DMS53 treated with DMSO at 0.1 percent for 48 hours (cell line): Measurements from ENCODE around the gene CABP2.

Experiments
- DNase-seq: peaks from one replicate; lab custom pipeline; 2025; ENCODE audit not compliant: unreplicated experiment; lab: John Stamatoyannopoulos, UW

CABP2 gene

DNA sequence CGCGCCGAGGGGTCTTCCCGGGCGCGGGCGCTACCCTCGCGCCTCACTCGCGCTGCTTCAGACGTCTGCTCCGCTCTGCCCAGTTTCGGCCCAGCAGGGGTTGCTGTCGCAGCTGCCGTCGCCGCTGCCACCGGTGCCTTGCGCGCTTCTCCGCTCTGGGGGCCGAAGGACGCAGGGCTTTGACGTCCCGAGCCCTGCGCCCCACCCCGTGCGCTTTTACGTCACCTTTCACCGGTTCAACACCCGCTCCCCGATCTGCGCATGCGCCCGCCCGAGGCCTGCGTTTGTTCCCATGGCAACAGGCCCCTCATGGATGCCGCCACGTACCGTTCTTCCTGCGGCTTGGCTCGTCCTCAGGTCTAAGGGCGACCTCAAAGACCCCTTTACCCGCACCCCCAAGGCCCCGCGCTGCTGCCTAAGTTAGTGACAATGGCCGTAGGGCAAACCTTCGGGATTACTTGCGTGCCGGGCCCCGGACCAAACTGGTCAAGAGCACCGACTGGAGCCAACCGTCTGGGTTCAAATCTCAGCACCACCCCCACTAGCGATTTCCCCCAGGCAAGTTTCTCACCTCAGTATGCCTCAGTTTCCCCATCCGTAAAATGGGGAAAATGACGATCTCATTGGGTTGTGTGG lies 14.6 kb downstream of the CABP2 start:
- DNase-seq: peak; percentile 95

DNA sequence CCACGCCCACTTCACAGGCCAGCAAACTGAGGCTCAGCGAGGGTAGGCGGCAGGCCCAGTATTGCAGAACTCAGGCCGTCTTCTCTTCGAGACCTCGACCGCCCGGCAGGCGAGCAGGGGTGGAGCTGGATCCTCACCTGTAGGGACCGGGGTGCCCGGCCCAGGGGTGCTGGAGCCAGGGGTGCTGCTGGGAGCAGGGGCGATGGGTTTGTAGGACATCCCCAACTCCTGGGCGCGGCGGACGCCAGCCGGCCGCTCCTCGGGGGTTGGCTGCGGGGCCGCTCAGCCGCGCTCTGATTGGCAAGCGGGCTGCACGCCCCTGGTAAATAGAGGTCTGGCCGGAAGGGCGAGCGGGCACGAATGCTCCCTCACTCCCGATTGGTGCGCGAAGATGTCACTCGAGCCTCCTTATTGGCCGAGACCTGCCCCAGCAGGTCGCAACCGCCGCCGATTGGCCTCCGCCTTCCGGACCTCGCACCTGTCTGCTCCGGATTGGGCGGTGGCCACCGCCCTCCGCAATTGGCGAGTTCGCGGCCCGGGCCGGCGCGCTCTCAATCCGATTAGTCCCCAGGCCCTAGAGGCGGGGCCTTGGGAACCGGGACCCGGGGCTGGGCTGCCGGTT lies 15.3 kb downstream of the CABP2 start, which contains the start of gene CDK2AP2:
TSS of gene CDK2AP2 (minus strand) at position 299 of the 622 bp plus-strand sequence. CDS start at position 219, 80 bp downstream.
- peak; percentile 99 for DNase-seq

DNA sequence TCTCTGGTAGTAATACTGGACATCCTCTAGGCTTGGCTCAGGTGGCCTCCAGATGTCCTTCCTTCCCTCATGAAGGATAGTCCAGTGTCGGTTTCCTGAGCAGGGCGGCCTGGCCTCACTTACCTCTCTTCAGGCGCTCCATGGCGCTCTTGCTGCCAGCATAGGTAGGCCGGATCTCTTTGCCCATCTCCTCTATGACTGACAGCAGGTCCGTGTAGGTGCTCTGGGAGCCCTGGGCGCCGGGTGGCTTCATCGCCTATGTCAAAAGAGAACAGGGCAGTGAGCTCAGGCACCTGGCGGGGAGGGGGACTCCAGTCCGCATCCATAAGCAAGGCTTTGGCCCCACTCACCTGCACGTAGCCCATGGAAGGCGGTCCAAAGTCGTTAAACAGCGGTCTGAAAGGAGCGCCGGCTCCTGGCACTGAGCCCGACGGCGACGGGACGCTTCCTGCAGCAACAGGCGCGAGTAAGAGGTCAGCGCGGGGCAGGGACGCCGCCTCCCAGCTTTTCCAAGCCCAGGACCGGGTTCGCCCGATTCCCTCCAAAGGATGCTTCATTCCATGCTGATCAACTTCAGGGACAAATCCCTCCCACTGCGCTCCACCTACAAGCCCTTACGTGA lies 15.9 kb downstream of the CABP2 start:
- DNase-seq: no peak

DNA sequence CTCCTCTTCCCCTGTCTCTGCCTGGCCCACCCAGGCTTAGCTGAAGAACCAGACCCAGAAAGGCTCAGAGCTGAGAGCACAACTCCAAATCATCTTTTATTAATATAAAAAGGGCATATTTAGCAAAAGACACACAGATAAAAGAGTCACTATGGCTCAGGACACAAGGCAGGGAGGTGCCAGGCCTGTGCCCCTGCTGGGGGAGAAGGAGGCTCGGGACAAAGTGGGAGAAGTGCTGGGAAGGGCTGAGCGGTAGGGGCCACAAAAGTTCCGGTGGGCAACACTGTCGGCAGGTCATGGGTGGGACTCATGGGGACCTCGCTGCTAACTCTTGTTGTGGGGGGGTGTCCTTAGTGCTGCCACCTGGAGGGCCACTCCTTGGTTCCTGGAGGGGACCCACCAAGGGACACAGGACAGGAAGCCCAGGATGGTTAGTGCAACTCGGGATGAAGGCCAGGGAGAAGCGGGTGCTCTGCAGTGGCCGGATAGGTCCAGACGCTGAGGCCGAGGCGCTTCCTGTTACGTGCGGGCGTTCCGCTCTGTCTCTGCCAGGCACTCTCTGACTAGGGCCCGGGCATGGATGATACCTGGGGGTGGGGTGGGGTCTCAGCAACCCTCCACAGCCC lies 16.7 kb downstream of the CABP2 start:
- no peak for DNase-seq

DNA sequence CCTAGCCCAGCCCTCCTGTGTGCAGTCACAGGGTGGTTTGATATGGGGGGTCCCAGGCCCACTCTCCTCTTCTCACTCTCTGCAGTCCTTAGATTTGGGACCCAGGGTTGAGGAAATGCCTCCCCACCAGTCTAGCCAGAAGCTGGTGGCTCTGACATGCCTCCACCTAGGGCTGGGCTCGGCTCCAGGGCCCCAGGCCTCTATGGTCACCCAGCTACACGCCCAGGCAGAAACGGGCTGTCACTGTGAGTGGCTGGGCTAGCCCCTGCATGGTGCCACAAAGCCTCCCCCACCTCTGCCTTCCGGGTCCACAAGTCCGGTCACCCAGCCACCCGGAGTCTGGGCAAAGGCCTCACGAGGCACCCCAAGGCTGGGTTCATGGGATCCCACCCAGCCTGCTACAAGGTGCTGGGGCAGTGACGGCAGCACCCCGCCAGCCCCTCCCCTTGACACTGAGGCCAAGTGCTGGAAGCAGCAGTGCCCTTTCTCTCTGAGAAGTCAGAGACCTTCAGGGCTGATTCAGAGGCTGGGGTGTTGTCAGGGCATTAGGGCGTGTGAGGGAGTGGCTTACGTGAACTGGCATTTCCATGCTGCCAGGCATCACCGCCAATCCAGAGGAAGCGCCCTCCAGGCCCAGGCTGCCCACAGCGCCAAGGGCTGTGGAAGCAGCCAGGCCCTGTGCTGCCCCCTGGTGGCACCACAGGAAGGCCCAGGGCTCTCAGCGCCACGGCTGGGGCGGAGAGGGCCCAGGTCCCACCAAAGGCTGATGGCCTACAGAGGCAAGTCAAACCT lies 17.4 kb downstream of the CABP2 start:
- DNase-seq: peak; percentile 97

DNA sequence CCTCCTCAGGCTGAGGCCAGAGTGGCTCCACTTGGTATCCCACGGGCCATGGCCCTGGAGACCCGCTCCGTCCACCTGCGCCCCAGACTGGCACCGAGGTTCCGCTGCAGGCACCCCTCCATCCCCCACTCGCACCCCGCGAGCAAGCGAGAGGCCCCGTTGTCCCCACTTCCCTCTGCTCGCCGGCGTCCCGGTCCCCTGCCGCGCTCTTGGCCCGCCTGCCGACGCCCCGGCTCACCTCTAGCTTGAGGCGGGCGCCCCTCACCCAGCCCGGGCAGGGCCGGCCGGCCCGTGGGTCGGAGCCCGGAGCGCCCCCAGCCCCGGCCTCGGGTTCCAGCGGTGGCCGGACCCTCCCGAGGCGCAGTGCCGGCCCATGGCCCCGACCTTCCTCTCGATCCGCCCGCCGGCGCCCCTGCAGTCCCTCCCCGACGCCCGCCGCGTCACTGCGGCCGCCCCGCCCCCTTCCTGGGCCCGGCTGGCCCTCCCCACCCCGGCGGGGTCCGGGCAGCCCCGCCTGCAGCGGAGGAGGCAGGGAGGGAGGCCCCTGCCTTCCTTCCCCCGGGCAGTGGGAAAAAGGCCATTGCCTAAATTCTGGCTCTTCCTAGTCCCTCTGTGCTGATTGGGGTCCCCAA lies 18.2 kb downstream of the CABP2 start, which contains the start of gene PITPNM1:
TSS of gene PITPNM1 (minus strand) at position 414 of the 632 bp plus-strand sequence. CDS start 1,183 bp downstream, outside the sequence.
- DNase-seq: peak; percentile 59

DNA sequence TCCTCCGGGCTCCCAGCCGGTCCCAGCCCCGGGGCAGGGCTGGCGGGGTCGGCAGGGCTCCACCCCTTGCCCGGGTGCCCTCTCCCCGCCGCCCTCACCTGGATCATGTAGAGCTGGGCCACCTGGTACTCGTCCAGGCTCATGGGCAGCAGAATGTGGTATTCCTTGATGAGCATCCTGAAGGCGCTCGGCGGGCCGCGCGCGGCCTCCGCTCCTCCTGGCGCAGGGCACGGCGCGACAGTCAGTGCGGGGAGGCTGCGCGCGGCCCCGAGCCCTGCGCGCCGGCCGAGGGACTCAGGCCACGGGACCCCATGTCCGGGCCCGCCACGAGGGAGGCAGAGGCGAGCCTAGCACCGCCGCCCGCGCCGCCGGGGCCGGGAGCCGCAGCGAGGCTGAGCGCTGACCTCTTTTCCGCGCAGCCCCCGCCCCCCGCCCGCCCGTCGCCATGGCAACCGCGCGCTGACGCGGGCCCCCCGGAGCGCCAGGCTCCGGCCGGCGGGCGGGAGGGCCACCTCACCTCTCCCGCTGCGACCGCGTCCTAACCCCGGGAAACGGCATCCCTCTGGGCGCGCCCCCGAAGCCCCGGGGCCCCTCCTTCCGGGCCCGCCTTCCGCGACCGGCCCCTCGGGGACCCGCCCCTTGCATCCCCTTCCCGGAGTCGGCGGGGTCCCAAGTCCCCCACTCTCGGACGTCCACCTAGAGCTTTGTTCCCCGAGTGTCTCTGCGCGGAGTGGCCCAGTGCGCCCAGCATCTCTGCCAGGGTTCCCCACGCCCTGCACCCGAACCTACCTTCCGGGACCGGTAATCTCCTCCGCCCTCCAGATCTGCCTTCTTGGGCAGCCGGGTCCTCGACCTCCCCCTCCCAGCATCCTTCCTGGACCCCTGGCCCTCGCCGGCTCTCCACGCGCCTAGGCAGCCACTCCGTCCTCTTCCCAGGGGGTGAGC lies 19.0 kb downstream of the CABP2 start:
- no peak for DNase-seq

DNA sequence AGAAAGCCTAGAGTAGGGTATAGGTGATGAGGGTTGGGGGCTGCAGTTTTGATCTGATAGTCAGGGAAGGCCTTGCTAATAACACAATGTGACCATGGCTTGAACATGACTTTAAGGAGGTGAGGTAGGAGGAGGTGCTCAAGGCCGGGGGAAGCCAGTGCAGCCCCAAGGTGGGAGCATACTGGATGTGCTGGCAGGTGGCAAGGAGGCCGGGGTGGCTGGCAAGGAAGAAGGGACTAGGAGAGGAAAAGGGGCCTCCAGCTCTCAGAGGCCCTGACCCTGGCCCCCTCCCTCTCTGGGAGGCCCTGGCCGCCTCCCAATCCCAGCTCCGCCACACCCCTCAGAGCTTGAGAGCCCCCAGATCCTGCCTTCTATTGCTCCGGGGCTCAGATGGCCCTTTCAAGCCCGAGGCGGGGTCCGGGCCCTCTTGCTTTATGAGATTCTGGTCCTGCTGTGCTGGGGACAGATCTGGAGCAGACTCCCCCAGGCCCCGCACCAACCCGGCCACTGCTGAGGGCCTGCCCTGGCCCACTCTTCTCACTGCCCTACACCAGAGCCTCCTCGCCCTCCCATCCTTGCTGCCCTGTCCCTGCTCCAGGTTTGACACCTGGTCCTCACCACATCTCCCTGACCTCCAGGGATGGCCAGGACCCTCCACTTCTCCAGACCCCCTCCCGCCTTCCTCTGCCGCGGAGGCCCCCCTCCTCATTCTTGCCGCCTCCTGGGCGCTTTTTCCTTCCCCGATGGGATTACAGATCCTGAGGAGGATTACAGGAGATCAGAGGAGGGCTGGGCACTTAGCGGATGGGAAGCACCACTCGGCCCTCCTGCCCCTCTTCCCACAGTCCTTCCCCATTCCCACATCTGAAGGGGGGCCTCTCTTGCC lies 19.9 kb downstream of the CABP2 start:
- DNase-seq: no peak

DNA sequence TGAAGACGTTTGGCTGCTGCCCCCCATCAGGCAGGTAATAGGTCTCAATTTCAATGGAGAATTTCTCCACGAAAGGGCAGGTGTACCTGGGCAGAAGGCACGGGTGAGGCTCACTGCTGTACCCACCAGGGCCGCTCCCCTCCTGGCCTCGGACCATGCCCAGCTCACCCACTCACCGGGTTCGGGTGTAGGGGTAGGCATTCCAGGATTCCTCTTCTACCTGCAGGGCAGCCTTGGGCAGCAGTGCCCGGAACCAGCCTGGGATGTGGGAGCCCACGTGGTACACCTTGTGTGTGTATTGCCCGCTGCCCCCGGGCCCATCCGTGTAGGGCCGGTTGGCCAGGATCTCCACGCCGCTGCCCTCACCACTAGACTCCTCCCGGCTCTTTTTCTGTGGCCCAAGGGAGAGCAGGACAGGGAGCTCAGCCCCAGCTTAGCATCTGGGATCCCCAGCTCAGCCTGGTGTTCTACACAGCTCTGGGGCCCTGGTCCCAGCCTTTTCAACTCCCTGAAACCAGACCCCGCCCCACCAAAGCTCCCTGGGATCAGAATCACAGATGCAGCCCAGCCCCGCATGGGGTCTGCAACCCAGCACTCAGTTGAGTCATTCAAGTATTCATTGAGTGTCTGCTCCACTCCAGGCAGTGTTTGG lies 20.8 kb downstream of the CABP2 start:
- no peak for DNase-seq

DNA sequence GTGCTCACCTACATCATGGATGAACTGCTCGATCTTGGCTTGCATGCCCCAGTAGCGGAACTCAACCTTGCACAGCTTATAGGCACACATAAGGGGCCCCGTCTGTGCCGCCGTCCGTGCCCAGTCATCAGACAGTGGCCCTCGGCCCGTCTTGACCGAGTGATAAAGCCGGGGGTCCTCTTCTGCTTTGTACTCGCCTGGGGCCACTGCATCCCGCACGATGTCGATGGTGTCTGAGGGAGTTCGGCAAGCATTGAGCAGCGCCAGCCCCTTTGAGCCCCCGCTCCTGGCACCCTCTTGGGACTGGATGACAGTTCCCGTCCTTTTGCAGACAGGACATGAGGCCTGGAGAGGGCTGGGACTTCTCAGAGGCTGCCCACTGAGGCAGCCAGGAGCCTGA lies 21.4 kb downstream of the CABP2 start:
- no peak for DNase-seq

DNA sequence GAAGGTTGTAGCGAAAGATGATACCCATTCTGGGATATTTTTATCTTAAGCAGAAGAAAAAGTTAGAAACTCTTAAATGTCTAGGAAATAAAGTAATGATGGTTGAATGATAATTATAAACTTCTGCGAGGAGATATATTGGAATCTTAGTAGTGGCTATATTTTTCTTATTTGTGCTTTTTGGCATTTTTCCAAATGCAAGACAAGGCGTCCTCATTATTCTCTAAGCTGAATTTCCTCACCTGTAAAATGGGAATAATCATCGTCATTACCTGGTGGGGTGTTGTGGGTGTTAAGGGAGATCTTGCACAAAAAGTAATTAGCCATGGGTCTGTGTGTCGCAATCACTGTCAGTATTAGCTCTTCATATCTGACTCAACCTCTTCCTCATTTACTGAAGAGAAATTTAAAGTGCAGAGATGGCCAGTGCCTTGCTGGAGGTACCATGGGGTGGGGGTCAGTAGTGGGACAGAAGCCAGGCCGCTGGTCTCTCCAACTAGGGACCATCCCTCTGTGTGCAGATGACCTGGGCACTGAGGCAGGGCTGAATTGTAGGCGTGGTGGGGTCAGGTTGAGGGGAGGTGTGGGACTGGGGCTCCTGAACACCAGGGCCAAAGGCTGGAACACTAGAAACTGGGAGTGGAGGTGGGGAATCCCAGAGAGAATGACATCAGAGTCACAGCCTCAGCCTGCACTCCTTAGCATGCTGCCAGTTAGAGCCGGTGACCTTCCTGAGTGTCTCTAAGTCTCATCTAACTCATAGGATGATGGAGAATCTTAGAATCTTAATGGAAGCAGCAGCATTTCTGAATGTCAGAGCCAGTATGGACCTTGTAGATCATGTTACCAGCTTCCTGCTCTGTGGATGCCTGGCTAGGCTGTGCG lies 22.2 kb downstream of the CABP2 start:
- DNase-seq: no peak

DNA sequence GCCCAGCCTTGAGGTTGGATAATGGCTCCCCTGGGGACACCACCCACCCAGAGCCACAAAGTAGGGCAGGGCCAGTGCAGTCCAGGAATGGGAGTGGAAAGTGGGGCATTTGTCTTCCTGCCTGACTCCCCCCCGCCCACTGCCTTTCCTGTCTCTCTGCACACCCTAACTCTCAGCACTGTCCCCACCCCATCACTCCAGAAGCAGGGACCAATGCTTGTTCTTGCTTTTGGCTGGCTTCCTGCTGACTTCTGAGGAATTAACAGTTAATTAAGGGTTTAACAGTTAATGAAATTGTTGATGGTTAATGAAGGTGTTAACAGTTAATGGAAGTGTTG lies 22.8 kb downstream of the CABP2 start:
- DNase-seq: no peak

DNA sequence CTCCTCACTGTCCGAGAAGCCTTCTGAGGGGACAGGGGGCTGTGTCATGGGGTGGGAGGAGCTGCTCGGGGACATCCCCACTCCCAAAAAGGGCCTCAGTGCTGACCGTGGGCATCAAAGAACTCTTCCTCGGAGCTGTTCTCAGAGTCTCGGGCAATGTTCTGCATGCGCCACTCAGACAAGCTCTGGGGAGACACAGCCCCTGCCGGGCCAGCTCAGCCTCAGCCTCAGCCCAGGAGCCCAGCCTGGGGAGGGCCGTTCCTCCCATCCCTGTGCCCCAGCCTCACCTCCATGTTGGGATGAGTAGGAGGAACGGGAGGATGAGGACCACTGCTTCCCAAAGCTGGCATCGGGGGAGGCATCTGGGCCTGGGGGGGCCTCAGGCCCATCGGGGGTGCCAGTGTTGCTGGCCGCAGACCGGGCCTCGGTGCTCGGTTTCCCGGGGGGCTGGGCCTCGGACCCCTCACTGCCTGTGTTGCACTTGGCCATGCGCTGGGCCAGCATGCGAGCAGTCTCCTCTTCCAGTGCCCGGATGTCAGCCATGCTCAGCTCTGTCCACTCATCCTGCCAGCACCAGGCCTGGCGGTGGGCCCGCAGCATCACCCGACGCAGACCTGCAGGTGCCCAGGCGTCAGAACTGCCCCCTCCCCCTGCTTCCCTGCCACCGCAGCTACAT lies 23.3 kb downstream of the CABP2 start:
- no peak for DNase-seq

DNA sequence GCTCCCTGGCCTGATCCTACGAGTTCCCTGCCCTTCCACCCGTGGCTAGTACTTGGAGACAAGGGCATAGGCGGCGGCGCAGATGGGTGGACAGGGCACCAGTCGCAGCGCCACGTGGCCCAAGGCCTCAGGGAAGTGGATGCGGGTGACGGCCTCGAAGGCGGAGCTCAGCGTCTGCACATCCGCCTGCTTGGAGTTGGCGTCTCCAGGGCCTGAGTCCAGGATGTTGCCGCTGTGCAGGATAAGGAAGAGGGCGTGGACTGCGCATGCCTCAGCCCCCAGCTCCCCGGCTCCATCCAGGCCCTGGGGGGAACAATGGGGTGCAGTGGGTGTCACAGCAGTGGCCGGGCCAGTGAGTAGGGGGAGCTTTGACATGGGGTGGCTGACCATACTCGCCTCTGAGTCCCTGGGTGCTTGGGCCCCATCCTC lies 24.7 kb downstream of the CABP2 start:
- no peak for DNase-seq

DNA sequence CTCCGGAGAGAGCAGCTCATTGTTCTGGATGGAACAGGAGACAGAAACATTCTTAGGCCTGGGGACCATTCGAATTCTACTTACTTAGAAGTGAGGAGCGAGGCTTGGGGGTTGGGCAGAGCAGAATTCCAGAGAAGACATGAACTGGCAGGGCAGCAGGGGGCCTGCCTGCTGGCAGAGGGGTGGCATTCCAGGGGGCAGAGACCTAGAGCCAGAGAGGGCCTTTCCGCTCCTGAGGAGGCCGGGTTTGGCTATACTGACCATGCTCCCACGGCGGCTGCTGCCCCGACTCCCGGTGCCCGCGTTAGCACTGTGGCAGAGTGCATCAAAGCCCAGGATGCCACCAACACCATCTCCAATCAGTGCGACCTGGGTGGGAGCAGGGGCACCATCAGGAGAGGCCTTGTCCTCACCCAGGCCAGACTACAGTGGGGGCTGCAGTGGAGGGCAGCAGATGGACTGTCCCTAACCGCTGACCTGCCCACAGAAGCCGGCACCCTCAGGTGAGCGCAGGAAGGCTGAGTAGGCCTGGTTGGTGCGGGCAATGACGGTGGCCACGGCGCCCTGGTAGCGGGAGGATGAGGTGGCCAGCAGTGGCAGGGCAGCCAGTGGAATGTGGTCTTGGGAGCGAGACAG lies 25.5 kb downstream of the CABP2 start:
- no peak for DNase-seq

DNA sequence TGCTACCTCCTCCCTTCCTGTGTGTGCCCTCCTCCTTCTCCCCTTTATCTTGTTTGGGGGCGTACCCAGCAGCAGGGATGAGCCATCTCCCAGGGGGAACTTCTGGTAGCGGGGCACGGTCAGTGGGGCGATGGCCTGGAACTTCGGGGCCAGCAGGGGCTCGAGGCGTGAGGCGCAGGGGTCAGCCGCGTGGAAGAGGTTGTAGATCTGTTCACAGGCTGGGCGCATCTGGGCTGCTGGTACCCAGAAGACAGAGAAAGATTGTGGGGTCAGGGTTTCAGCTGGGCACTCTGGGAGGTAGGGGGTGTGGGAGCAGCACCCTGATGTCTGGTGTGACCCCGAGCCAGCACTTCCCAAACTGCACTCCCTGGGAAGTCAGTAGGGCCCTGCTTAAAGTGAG lies 27.1 kb downstream of the CABP2 start:
- DNase-seq: no peak
